Esophagus squamous epithelium (tissue), 4 donors: ENCODE measurements around the gene EPB41L2.

Experiments used
- CTCF ChIP-seq, 6 experiments: fragments of 450-650 bp in 4 of 6; fragments of 200-600 bp in 2 of 6; sonication (generic) in 2 of 6; IDR thresholded peaks; one replicate each; pipeline ENCODE4 v1.5.1; 2016 to 2019; ENCODE audit warnings: antibody characterized with exemption in 6 of 6, mild to moderate bottlenecking in 4 of 6, moderate library complexity in 4 of 6
- POLR2A ChIP-seq, 4 donors: fragments of 450-650 bp; IDR thresholded peaks; one replicate each; pipeline ENCODE4 v1.6.1; 2017; ENCODE audit warnings: antibody characterized with exemption in 4 of 4, mild to moderate bottlenecking in 4 of 4, moderate library complexity in 3 of 4

GRCh38 chr6:130969166-130969565 lies 93.9 kb downstream of the EPB41L2 start:
- TF ChIP-seq POLR2A (IDR thresholded peaks at IDR 0.05) (no peak), CTCF (IDR thresholded peaks at IDR 0.05) (no peak)
